DND-41 (cell line): Measurements from ENCODE around the gene ESRRA.

Experiments used
- ATAC-seq: fragments of 200-7000 bp; cut with Tn5 transposase; 3 replicates; pipeline ENCODE4 v1.9.1; 2021; ENCODE audit warnings: low read depth; ENCODE audit not compliant: insufficient read depth
- DNase-seq: peaks from one replicate; pipeline ENCODE4 v3.0.0-alpha.2; 2020
- H2AFZ ChIP-seq: 2 replicates; pipeline ENCODE4 v1.6.0; 2012; ENCODE audit warnings: low read depth, low read length
- H3K27ac ChIP-seq: 2 replicates; pipeline ENCODE4 v1.5.1; 2012; ENCODE audit warnings: low read length, inconsistent platforms
- H3K27me3 ChIP-seq: fragments of 200-600 bp; sonication (generic); 2 replicates; pipeline ENCODE4 v1.6.0; 2012; ENCODE audit warnings: low read length, mild to moderate bottlenecking, inconsistent platforms; ENCODE audit not compliant: insufficient read depth, poor library complexity
- H3K36me3 ChIP-seq: 2 replicates; pipeline ENCODE4 v1.5.1; 2012; ENCODE audit warnings: low read length, inconsistent platforms; ENCODE audit not compliant: insufficient read depth
- H3K4me1 ChIP-seq: 2 replicates; pipeline ENCODE4 v1.5.1; 2012; ENCODE audit warnings: mild to moderate bottlenecking, low read length; ENCODE audit not compliant: insufficient read depth
- H3K4me2 ChIP-seq: 2 replicates; pipeline ENCODE4 v1.6.0; 2012; ENCODE audit warnings: mild to moderate bottlenecking, moderate library complexity, low read length, inconsistent platforms; ENCODE audit not compliant: insufficient read depth
- H3K4me3 ChIP-seq, 2 experiments: fragments of 200-600 bp in 1 of 2; shearing (Covaris generic) in 1 of 2; 2 replicates each; pipeline ENCODE4 v1.5.1; 2012 to 2016; ENCODE audit warnings: inconsistent platforms in 2 of 2, low read length in 2 of 2, mild to moderate bottlenecking in 2 of 2, low read depth in 1 of 2, moderate library complexity in 1 of 2
- H3K79me2 ChIP-seq: 2 replicates; pipeline ENCODE4 v1.6.0; 2012; ENCODE audit warnings: low read length, inconsistent platforms; ENCODE audit not compliant: insufficient read depth
- H3K9ac ChIP-seq: 2 replicates; pipeline ENCODE4 v1.6.0; 2012; ENCODE audit warnings: low read depth, mild to moderate bottlenecking, inconsistent platforms, low read length, moderate library complexity
- H3K9me3 ChIP-seq: 2 replicates; pipeline ENCODE4 v1.5.1; 2012; ENCODE audit warnings: low read length, moderate library complexity, mild to moderate bottlenecking, inconsistent platforms; ENCODE audit not compliant: insufficient read depth, severe bottlenecking
- H4K20me1 ChIP-seq: 2 replicates; pipeline ENCODE4 v1.6.0; 2012; ENCODE audit warnings: low read length; ENCODE audit not compliant: insufficient read depth
- CTCF ChIP-seq: IDR thresholded peaks from 2 replicates; pipeline ENCODE4 v1.5.1; 2012; ENCODE audit warnings: borderline replicate concordance, low read length, moderate library complexity, mild to moderate bottlenecking; ENCODE audit not compliant: poor library complexity, severe bottlenecking; ENCODE audit errors: extremely low read depth
- EZH2 ChIP-seq: IDR thresholded peaks from 3 replicates; pipeline ENCODE4 v1.6.1; 2012; ENCODE audit warnings: borderline replicate concordance, low read depth, mild to moderate bottlenecking, moderate library complexity, low read length, inconsistent platforms; ENCODE audit not compliant: severe bottlenecking

ESRRA gene

GRCh38 chr11:64359712-64360445 lies 54.6 kb downstream of the ESRRA start:
- H3K4me2 ChIP-seq = peak overlapping the region; percentile 100
- peak overlapping the region; percentile 78 to 98; a peak in 3 of 4 replicates for H3K4me3 ChIP-seq
- ATAC-seq (peak; percentile 4; the same call in 1 of the 3 replicates), DNase-seq (peak; percentile 46)
- no peaks in the 10 kb centered on the region for H3K27me3 ChIP-seq
- H4K20me1 ChIP-seq = peaks cover 3% of the 10 kb centered on the region; the same call in 1 of the 2 replicates
- H3K79me2 ChIP-seq = peaks cover 23% of the 10 kb centered on the region
- no peak for TF ChIP-seq CTCF
- TF ChIP-seq EZH2 = no peak
- peaks cover 26% of the 10 kb centered on the region for H3K4me1 ChIP-seq
- peaks cover 41% of the 10 kb centered on the region for H3K36me3 ChIP-seq
- H2AFZ ChIP-seq = peak overlapping the region; percentile 99
- peak overlapping the region; percentile 89 for H3K27ac ChIP-seq
- H3K9me3 ChIP-seq = no peaks in the 10 kb centered on the region
- peak overlapping the region; percentile 96 for H3K9ac ChIP-seq

- DNase-seq (no peak), ATAC-seq (no peak)
- TF ChIP-seq CTCF (no peak), EZH2 (no peak)
- peak overlapping the region in 1 of 2 experiments; percentile 98; a peak in 1 of 4 replicates for H3K4me3 ChIP-seq
- H3K9me3 ChIP-seq = no peaks in the 10 kb centered on the region
- no peak overlapping the region for H3K9ac ChIP-seq
- peaks cover 23% of the 10 kb centered on the region for H3K79me2 ChIP-seq
- peak overlapping the region; percentile 100 for H3K4me2 ChIP-seq
- H3K27me3 ChIP-seq = no peaks in the 10 kb centered on the region
- H2AFZ ChIP-seq = no peak overlapping the region
- H3K36me3 ChIP-seq = peaks cover 48% of the 10 kb centered on the region
- H4K20me1 ChIP-seq = peaks cover 6% of the 10 kb centered on the region; the same call in 1 of the 2 replicates
- H3K27ac ChIP-seq = no peak overlapping the region
- peaks cover 26% of the 10 kb centered on the region for H3K4me1 ChIP-seq
Measured at GRCh38 chr11:64360448-64360921, 55.2 kb downstream of the ESRRA start.

DNA sequence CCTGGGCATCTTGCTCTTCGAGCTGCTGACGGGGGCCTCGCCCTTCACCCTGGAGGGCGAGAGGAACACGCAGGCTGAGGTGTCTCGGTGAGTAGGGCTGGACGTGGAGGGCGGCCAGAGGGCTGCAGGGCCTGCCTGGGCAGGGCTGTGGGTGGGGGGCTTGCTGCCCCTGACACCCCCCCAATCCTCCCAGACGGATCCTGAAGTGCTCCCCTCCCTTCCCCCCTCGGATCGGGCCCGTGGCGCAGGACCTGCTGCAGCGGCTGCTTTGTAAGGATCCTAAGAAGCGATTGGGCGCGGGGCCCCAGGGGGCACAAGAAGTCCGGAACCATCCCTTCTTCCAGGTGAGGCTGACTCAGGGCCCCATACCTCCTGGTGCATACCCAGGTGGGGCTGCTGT lies 56.3 kb downstream of the ESRRA start:
- Histone ChIP-seq H3K27me3 (no peaks in the 10 kb centered on the region), H3K4me1 (peaks cover 26% of the 10 kb centered on the region), H3K9ac (no peak overlapping the region), H3K27ac (no peak overlapping the region), H3K4me3 (no peak overlapping the region), H3K79me2 (peaks cover 23% of the 10 kb centered on the region), H2AFZ (no peak overlapping the region), H3K4me2 (no peak overlapping the region), H3K9me3 (no peaks in the 10 kb centered on the region), H4K20me1 (peaks cover 6% of the 10 kb centered on the region; the same call in 1 of the 2 replicates), H3K36me3 (peaks cover 58% of the 10 kb centered on the region)
- no peak for TF ChIP-seq EZH2
- TF ChIP-seq CTCF = no peak
- ATAC-seq = no peak
- DNase-seq = no peak
